Measurements from ENCODE around the gene FANCC. TPM values are rescaled to one million over a fixed set of nuclear protein-coding genes. Genes with fewer than 3 reads are reported as not detected.

FANCC gene
- total and polyA plus RNA-seq, 3 donors from 2014 or later = 30.7 to 38.5 (median 35.1) TPM

- H3K9me3 ChIP-seq = no peaks in the 10 kb centered on the region
- no peaks in the 10 kb centered on the region for H3K27me3 ChIP-seq
- WGBS, 2 donors = 86 to 90% methylated on average over 8 to 10 of the region's 10 CpGs
- no peak overlapping the region for H3K27ac ChIP-seq
- intact Hi-C loops (cut with DNase I; ENCODE audit: low total_unique reads) = no loop called here
- H3K36me3 ChIP-seq (ENCODE audit: low read depth, missing control alignments) = no peaks in the 10 kb centered on the region
- DNase-seq = no peak
- TF ChIP-seq POLR2A (IDR thresholded peaks at IDR 0.05) (no peak), CTCF (IDR thresholded peaks at IDR 0.05) (no peak)
- H3K4me3 ChIP-seq = no peak overlapping the region
- peaks cover 7% of the 10 kb centered on the region for H3K4me1 ChIP-seq
Observed at GRCh38 chr9:95138474-95138873, 179.0 kb downstream of the FANCC start.

- Histone ChIP-seq H3K4me1 (peaks cover 5% of the 10 kb centered on the region), H3K4me3 (no peak overlapping the region), H3K36me3 (ENCODE audit: low read depth, missing control alignments) (no peaks in the 10 kb centered on the region), H3K9me3 (no peaks in the 10 kb centered on the region), H3K27me3 (no peaks in the 10 kb centered on the region), H3K27ac (no peak overlapping the region)
- TF ChIP-seq POLR2A (IDR thresholded peaks at IDR 0.05) (no peak), CTCF (IDR thresholded peaks at IDR 0.05) (no peak)
- 80 to 86% methylated on average over 14 of the region's 14 CpGs for WGBS, 2 donors
- intact Hi-C loops (cut with DNase I; ENCODE audit: low total_unique reads) = no loop called here
- DNase-seq = no peak
Observed at GRCh38 chr9:95137587-95138145, 179.8 kb downstream of the FANCC start.

GRCh38 chr9:95135756-95136155 lies 181.8 kb downstream of the FANCC start:
- Histone ChIP-seq H3K36me3 (ENCODE audit: low read depth, missing control alignments) (no peaks in the 10 kb centered on the region), H3K27me3 (no peaks in the 10 kb centered on the region), H3K4me1 (peaks cover 16% of the 10 kb centered on the region), H3K27ac (no peak overlapping the region), H3K9me3 (no peaks in the 10 kb centered on the region), H3K4me3 (no peak overlapping the region)
- WGBS, 2 donors = 92 to 94% methylated on average over 10 of the region's 10 CpGs
- no peak for TF ChIP-seq CTCF (IDR thresholded peaks at IDR 0.05)
- intact Hi-C loops (cut with DNase I; ENCODE audit: low total_unique reads) = no loop called here
- DNase-seq = no peak

GRCh38 chr9:95134457-95134881 lies 183.0 kb downstream of the FANCC start:
- no peak overlapping the region for H3K27ac ChIP-seq
- no peaks in the 10 kb centered on the region for H3K36me3 ChIP-seq (ENCODE audit: low read depth, missing control alignments)
- TF ChIP-seq POLR2A (IDR thresholded peaks at IDR 0.05) (no peak), CTCF (IDR thresholded peaks at IDR 0.05) (no peak)
- H3K9me3 ChIP-seq = no peaks in the 10 kb centered on the region
- DNase-seq = no peak
- peaks cover 21% of the 10 kb centered on the region for H3K4me1 ChIP-seq
- H3K27me3 ChIP-seq = no peaks in the 10 kb centered on the region
- intact Hi-C loops (cut with DNase I; ENCODE audit: low total_unique reads) = no loop called here
- 83 to 87% methylated on average over 9 of the region's 9 CpGs for WGBS, 2 donors
- H3K4me3 ChIP-seq = no peak overlapping the region

GRCh38 chr9:95133325-95133705 lies 184.2 kb downstream of the FANCC start:
- Histone ChIP-seq H3K9me3 (no peaks in the 10 kb centered on the region), H3K27ac (no peak overlapping the region), H3K4me1 (peaks cover 21% of the 10 kb centered on the region), H3K36me3 (ENCODE audit: low read depth, missing control alignments) (no peaks in the 10 kb centered on the region), H3K27me3 (no peaks in the 10 kb centered on the region), H3K4me3 (no peak overlapping the region)
- TF ChIP-seq POLR2A (IDR thresholded peaks at IDR 0.05) = no peak
- TF ChIP-seq CTCF (IDR thresholded peaks at IDR 0.05) = no peak
- 74 to 77% methylated on average over 4 of the region's 4 CpGs for WGBS, 2 donors
- intact Hi-C loops (cut with DNase I; ENCODE audit: low total_unique reads) = no loop called here
- no peak for DNase-seq
